Neural progenitor cell (in vitro differentiated cells): ENCODE data around the gene WRAP53.

Experiments used
- EZH2 ChIP-seq: fragments of 200-600 bp; sonication (generic); IDR thresholded peaks from 2 replicates; pipeline ENCODE4 v1.6.1; 2017; ENCODE audit warnings: antibody characterized with exemption, mild to moderate bottlenecking, moderate library complexity
- TF ChIP-seq, protein P1 (sequence below): fragments of 200-600 bp; sonication (generic); IDR thresholded peaks from 2 replicates; pipeline ENCODE4 v1.5.1; 2017; ENCODE audit warnings: antibody characterized with exemption, mild to moderate bottlenecking

DNA sequence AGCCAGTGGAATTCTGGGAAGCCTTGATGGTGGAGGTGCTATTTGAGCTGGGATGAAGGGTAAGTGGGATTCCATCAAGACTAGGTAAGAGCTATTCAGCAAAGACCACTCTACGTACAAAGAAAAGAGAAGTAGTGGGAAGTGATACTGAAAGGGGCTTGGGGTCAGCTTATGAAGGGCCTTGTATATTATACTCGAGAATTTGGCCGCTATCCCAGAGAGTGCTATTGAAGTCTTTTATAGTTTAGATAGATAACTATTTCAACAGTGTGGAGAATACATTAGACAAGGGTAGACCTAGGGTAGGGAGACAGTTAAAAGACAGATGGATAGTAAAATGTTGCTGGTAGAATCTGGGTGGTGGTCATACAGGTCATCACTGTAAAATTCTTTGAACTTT, 39.6 kb downstream of the WRAP53 start:
- TF ChIP-seq, protein P1, sequence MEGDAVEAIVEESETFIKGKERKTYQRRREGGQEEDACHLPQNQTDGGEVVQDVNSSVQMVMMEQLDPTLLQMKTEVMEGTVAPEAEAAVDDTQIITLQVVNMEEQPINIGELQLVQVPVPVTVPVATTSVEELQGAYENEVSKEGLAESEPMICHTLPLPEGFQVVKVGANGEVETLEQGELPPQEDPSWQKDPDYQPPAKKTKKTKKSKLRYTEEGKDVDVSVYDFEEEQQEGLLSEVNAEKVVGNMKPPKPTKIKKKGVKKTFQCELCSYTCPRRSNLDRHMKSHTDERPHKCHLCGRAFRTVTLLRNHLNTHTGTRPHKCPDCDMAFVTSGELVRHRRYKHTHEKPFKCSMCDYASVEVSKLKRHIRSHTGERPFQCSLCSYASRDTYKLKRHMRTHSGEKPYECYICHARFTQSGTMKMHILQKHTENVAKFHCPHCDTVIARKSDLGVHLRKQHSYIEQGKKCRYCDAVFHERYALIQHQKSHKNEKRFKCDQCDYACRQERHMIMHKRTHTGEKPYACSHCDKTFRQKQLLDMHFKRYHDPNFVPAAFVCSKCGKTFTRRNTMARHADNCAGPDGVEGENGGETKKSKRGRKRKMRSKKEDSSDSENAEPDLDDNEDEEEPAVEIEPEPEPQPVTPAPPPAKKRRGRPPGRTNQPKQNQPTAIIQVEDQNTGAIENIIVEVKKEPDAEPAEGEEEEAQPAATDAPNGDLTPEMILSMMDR: no peak
- no peak for TF ChIP-seq EZH2
